HG03064 (cell line): Measurements from ENCODE around the gene ABLIM1.

ENCODE experiments used
- ATAC-seq: cut with Tn5 transposase; IDR thresholded peaks from one replicate; pipeline ENCODE4 v1.9.1; 2021; ENCODE audit warnings: low read depth; ENCODE audit not compliant: unreplicated experiment

ABLIM1 gene

GRCh38 chr10:114499630-114500190 lies 158.4 kb downstream of the ABLIM1 start:
- ATAC-seq, result peak; percentile 10

DNA sequence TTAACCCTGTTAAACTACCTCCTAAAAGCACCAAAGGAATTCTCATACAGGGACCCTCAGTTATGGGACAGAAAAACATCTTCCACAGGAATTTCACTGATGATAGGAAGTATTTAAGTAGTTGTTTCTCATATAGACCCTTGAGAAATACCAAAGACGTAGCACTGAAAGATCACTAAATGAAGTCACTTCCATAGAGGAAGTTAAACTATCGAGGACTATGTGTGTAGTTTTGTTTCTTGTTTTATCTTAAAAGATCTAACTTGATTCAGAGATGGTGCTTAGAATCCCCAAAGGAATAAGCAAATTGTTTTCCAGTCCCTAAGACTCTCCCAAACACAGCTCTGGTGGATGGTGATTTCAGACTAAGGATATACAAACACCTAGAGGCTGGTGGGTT lies 159.0 kb downstream of the ABLIM1 start:
- ATAC-seq, result peak; percentile 35

- ATAC-seq, result peak; percentile 61
Observed at GRCh38 chr10:114498413-114499111, 159.5 kb downstream of the ABLIM1 start.

GRCh38 chr10:114495303-114495702 lies 162.8 kb downstream of the ABLIM1 start:
- ATAC-seq, result no peak

GRCh38 chr10:114492351-114493037 lies 165.6 kb downstream of the ABLIM1 start:
- no peak for ATAC-seq

GRCh38 chr10:114491933-114492332 lies 166.1 kb downstream of the ABLIM1 start:
- no peak for ATAC-seq

- no peak for ATAC-seq
Observed at GRCh38 chr10:114491419-114491818, 166.7 kb downstream of the ABLIM1 start.

DNA sequence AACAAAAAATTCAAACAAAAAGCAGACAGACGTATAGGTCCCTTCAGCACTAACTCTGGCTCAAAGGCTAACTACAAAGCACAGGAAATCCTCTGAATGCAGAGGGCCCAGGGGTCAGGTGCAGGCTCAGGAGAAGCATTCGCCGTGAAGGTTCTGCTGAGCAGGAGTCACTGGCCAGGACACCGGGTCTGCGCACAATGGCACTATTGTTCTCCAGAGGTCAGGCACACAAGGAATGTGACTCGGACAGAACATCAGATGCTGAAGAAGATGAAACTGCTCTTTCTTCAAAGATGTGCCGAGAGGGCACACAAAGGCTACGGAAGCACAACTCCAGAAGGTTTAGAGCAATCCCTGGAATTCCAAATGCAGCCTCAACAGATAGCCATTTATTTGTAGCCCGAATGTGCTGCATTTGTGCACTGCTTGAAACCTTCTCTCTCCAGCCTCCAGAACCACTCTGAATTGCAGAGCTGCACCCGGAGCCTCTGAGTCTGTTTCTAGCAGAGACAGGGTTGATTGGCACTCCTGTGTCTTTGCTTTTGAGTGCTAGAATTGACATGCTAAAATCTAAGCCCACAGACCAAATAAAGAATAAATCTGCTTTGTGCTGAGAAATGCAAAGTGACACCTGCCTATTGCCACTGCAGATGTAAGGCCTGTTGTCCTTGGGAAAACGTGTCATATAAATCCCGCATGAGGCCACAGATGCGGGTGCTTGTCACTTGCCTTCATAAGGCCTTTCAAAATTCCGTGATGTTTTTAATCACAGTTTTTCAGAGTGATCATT lies 168.4 kb downstream of the ABLIM1 start:
- ATAC-seq, result no peak

DNA sequence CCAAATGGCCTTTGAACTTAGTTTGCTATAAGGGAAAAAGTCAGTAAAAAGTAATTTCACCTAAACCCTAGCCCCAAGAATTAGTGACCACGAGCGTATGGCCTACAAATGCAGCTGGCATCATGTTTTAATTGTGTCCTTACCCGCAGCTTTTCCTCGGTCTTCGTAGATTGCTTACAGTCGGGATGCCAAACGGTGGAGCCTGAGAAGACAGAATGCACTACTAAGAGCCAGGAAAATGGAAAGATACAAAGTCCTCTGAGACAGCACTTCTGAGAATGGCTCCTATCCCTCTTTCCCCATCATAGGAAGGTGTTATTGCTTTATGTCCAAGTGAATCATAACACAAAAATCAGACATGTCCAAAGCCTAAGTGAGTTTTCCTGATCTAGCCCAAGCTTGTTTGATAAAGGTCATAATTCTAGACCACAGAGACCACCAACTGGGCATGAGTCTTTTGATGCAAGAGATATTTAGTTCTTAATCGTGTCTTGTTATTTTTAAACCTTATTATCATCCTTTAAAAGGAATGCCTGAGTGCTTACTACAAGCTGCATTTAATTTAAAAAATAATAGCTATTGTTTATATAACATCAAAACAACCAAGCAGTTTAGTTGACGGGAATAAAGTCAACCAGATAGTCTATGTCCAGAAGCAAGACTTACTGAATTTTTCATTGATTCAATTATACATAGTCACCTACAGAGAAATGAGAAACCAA lies 170.1 kb downstream of the ABLIM1 start:
- ATAC-seq, result no peak

GRCh38 chr10:114486938-114487814 lies 170.9 kb downstream of the ABLIM1 start:
- no peak for ATAC-seq

DNA sequence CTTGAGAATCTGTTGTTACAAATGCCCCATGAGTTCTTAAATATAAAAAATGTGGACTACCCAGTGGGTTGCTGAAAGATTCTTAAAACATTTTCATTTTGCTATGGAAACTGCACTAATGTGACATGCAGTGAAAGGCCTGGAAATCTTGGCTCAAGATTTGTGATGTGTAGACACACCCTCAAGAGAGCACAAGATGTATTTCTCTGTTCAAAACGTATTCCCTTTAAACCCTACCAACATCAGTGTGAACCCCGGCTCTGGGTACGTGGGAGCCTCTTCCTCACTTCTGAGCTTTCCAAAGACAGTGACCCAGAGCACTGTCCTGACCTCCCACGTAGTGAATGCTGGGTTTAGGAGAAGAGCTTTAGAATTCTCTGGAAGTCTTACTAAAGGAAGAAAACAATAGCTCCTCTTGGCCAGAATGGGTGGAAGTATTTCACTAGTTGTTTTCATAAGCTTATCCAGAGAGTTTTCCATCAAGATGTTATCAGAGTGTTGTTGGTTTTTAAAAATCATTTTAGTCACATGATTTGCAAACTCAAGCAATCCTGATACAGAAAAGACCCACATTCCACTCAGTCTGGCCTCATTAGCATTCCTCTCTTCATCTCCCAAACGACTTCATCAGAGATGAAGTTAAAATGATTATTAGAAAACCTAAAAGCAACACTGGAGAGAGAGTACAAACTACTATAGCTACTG lies 172.2 kb downstream of the ABLIM1 start:
- no peak for ATAC-seq

DNA sequence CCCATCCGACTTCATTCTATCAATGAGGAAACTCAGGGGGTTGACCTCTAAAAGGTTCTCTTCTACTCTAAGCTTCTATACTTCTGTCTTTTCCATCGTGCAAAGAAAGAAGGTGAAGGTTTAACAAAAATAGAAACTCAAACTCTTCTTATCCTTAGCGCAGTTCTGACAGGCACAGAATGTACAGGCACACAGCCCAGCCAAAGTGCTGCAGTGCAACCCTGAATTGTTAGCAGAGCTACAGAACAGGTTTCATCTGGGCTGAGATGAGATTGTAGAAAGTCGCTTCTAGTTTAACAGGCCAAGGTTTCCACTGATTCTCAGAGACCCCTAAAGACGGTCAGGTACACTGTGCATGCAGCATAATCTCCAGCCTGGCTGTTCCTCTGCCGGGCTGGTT lies 174.5 kb downstream of the ABLIM1 start:
- no peak for ATAC-seq

DNA sequence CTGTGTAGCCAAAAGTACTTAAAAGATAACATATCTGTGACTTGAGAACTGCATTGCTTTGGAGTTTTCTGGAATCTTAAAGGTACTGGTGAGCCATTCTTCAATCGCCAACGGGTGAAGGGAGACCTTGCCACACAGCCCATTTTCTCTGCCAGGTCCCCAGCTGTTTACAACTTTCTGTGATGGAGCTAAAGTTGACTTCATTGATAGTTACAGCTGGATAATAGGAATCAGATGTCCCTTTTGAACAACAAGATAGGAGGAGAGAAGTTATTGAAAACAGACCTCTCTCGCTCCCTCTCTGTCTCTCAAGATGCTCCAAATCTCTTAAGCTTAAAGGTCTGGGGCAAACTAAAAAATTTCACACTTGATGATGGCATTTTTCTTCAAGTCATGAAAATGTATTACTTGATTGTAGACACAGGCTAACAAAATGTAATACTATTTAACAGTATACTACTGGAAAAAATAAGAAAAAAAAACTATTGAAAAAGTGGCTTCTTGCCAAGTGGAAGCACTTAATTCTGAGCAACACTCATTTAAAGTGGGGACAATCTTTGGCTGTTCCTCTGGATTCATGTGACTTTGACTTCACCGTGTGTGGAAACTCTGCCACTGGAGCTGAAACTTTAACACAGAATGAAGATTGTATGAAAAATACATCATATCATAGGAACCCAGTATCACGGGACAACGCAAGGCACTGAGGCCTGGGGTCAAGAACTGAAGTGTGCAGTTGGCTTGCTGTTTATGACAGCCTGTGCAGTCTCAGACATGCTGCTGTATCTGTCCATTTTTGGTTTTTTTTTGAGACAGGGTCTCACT lies 175.4 kb downstream of the ABLIM1 start:
- no peak for ATAC-seq

DNA sequence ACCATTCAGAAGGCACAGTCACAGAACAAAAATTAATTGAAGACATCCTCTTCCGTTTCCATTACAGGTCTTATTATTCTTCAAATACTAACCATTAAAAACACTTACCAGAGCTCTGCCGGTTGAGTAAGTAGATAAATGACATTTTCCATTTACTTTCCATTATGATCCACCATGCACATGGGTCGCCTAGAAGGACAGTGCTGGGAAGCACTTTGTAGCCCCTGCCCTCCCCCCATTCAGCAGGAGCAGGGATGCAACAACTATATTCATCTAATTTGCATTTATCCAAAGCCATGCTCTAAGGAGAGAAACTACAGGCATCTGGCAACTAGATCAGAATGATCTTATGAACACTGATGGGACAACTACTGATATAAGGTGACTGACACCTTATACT lies 177.0 kb downstream of the ABLIM1 start:
- ATAC-seq, result no peak

DNA sequence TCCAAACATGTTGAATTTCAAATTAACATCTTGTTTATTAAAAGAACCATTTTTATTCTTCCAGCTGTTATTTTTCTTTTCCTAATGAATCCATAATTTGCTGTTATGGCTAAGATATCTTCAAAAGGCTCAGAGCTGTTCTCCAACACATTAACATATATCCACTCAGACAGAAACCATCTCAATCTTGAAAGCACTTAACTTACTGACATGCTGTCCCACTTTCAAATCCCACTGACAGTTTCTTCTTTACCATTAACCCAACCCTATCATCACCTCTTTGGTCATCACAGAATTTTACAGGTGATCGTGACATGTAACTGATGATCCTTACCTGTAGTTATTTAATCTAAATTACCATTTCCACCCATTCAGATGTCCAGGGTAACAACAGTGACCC lies 178.2 kb downstream of the ABLIM1 start:
- no peak for ATAC-seq

DNA sequence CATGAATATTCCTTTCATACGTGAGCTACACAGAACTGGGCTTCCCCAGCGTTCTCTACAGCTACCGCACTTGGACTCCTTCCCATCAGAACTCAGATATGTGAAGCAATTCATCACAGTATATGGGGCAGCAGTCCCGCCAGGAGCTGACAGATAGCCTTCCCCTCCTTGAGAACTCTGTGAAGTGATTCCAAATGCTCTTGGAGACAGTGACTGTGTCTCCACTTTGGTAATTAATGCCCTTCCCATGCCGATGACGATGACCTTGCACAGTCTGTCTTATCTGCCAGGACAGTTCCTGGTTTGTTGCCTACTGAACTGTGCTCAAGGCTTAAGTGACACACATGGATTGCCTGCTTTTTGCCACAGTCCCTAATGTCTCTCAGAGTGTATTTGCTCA lies 178.8 kb downstream of the ABLIM1 start:
- ATAC-seq, result no peak

DNA sequence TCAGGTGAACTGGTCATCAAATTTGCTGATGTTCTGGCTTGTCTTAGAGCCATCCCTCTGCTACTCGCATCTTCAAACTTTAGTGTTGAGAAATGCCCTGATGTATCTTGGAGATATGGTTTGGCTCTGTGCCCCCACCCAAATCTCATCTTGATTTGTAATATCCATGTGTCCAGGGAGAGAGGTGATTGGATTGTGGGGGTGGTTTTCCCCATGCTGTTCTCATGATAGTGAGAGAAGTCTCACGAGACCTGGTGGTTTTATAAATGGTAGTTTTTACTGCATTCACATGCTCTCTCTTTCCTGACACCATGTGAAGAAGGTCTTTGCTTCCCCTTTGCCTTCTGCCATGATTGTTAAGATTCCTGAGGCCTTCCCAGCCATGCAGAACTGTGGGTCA lies 179.8 kb downstream of the ABLIM1 start:
- ATAC-seq, result no peak

DNA sequence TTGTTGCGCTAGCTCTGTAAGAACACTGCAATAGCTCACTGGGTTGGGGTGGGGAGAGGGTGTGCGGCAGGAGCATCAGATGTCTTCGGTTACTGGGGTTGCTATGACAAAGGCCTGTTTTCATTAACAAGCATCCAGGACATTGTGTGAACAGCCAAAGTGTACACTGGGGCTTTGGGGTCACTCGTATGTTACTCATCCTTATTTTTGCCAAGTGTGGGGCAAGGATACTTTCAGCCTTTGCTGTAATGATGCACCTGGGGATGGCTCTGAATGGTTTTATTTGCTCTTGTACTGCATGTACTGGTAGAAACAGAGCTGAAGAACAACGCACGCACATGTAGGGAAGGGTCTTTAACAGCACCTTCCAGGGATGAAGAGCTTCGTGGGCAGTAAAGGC lies 180.8 kb downstream of the ABLIM1 start:
- ATAC-seq, result no peak
